ENCODE results near the gene PRLHR.

DNA sequence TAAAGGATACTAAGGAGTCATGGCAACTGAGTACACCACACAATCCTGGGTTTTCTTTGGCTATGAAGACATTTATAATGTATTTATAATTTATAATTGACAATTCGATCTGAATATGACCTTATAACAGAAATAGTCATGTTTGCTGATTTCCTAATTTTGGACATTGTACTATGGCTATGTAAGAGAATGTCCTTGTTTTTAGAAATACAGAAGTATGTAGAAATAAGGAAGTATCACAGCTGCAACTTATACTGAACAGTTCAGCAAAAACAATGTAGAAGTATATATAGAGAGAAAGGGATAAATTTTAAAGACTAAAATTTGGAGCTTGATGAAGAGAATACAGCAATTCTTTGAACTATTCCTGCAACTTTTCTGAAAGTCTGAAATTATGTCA lies 32.6 kb downstream of the PRLHR start:
- TF ChIP-seq GATA2 (IDR thresholded peaks at IDR 0.05; ENCODE audit: low read depth, low read length) (no peak), GATA3 (IDR thresholded peaks at IDR 0.05; ENCODE audit: low read depth, low read length) (no peak)
